Memory B cell (primary cell): ENCODE results near the gene ZBTB7C.

Experiments used
- ATAC-seq: fragments of 150-1000 bp; cut with Tn5 transposase; 2 replicates; pipeline ENCODE4 v1.10.0; 2021; ENCODE audit warnings: low read depth, mild to moderate bottlenecking, moderate library complexity
- DNase-seq, 2 donors: peaks; one replicate each; pipeline ENCODE4 v3.0.0; 2022; ENCODE audit warnings: low spot score in 2 of 2
- H3K27ac Mint-ChIP-seq: one replicate; pipeline ENCODE4 v1.8.0; 2022; ENCODE audit warnings: mild to moderate bottlenecking, moderate library complexity, mixed read lengths
- H3K27me3 Mint-ChIP-seq: one replicate; pipeline ENCODE4 v1.8.0; 2022; ENCODE audit warnings: mixed read lengths
- H3K36me3 Mint-ChIP-seq: one replicate; pipeline ENCODE4 v1.8.0; 2022; ENCODE audit warnings: mild to moderate bottlenecking, mixed read lengths
- H3K4me1 Mint-ChIP-seq: one replicate; pipeline ENCODE4 v1.8.0; 2022; ENCODE audit warnings: mixed read lengths
- H3K4me3 Mint-ChIP-seq: one replicate; pipeline ENCODE4 v1.8.0; 2022; ENCODE audit warnings: mild to moderate bottlenecking, moderate library complexity, mixed read lengths
- H3K9me3 Mint-ChIP-seq: one replicate; pipeline ENCODE4 v1.8.0; 2022; ENCODE audit warnings: mixed read lengths

Gene ZBTB7C

DNA sequence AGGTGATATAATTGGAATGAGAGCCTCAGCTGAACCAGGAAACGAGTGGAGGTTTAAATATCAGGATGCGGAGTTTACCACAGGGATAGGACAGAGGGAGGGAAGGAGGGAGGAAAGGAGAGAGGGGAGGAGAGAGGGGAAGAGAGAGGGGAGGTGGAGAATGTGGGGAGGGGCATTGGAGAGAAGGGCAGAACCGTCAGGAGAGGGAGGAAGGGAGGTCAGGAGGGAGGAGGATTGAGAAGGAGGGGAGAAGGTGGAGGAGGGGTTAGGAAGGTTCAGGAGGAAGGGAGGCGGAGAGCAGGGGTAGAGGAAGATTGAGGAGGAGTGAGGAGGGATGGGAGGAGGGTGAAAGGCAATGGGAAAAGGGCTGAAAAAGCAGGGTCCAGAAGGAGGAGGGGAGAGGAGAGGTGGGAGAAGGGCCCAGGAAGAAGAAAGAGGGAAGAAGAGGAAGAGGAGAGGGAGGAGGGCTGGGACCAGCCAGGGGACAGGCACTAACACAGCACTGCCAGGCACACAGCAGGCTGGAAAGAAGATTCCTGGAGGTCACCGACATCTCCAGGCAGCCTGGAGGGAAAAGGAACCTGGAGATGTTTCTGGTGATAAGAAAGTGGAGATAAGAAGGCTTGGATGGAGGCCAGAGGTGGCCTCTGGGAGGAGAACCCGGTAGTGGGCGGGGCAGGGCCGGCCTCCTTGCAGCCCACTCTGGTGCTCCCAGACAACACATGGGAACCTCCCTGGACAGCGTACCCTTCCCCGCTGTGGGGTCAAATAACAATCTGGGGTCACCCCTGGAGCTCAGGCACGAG lies 302.0 kb downstream of the ZBTB7C start:
- H3K4me1 Mint-ChIP-seq = no peaks in the 10 kb centered on the region
- no peak overlapping the region for H3K4me3 Mint-ChIP-seq
- no peaks in the 10 kb centered on the region for H3K36me3 Mint-ChIP-seq
- no peak for DNase-seq
- no peak for ATAC-seq
- H3K9me3 Mint-ChIP-seq = no peaks in the 10 kb centered on the region
- no peak overlapping the region for H3K27ac Mint-ChIP-seq
- H3K27me3 Mint-ChIP-seq = peaks cover 22% of the 10 kb centered on the region

DNA sequence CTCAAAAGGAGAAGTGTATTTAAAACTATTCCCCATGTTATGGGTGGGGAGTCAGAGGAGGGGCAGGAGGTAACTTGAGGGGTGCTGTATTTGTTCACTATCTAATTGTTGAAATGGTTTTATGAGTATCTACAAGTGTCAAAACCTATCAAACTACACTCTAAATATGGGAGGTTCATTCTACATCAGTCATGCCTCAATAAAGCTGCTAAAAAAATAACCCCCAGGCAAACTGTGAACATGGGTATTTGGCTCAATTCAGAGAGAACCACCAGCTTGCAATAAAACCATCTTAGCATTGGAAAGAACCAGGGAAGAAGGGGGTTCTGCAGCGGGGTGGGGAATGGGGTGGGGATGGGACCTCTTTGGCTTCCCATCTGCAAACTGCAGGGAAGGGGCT lies 302.7 kb downstream of the ZBTB7C start:
- ATAC-seq (no peak), DNase-seq (no peak)
- H3K27me3 Mint-ChIP-seq = peaks cover 22% of the 10 kb centered on the region
- H3K36me3 Mint-ChIP-seq = no peaks in the 10 kb centered on the region
- H3K4me3 Mint-ChIP-seq = no peak overlapping the region
- H3K9me3 Mint-ChIP-seq = no peaks in the 10 kb centered on the region
- H3K27ac Mint-ChIP-seq = no peak overlapping the region
- H3K4me1 Mint-ChIP-seq = no peaks in the 10 kb centered on the region

DNA sequence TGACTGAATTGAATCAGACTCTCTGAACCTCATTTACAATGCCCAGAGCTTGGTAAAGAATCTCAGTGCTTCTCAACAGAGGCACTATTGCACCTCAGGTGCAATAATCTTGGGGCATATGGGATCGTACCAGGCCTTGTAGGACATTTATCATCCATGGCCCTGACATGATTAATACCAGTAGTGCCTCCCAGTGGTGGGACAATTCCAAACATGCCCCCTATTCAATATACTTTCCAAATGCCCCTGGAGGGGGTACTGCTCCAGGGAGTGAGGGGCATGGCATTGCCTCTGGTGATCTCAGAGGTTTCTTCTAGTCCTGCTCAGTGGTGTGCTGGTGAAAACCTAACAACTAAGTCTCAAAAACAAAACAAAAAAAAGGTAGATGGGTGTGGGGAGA lies 303.9 kb downstream of the ZBTB7C start:
- DNase-seq (no peak), ATAC-seq (no peak)
- Mint-ChIP-seq H3K9me3 (no peaks in the 10 kb centered on the region), H3K27me3 (peaks cover 24% of the 10 kb centered on the region), H3K4me1 (no peaks in the 10 kb centered on the region), H3K27ac (no peak overlapping the region), H3K4me3 (no peak overlapping the region), H3K36me3 (no peaks in the 10 kb centered on the region)

DNA sequence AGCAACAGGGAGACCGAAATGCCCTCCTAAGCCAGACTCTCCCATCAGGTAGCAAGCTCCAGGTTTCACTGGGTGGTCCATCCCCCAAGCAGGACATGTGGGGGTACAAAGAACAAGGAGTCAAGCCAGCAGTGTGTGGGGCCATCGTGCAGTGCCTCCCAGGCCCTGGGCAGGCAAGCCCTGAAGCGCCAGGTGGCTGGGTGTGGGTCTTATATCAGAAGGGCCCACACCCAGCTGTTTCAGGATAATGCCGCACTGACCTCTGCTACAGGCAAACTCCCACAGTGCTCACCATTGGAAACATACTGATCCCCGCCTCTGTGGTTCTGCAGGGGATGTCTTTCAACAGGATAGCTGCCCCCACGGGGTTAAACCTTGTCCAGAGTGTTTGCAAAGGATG lies 304.5 kb downstream of the ZBTB7C start:
- ATAC-seq (no peak), DNase-seq (no peak)
- Mint-ChIP-seq H3K27ac (no peak overlapping the region), H3K4me3 (no peak overlapping the region), H3K4me1 (no peaks in the 10 kb centered on the region), H3K27me3 (peaks cover 27% of the 10 kb centered on the region), H3K9me3 (no peaks in the 10 kb centered on the region), H3K36me3 (no peaks in the 10 kb centered on the region)

DNA sequence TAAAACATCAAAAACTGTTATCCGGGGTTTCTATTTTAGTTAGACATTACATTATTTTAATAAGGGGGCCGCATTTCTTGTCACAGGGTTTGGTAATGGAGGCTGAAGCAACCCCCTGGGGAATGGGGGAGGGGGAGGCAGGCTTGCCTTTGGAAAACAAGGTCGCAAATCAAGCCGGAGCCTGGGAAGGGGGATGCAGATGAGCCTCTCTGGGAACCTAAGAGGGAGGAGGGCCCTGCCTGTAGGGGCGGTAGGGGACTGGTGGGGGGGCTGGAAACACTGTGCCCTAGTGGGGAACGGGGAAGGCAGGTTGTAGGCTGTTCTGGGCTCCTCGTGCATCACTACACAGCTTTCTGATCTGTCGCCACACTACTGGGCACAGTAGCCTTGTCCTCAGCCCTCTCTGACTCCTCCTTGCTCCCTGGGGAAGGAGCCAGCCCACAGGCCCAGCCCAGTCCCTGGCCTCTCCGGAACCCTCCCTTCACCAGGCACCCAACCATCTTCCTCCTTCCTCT lies 308.5 kb downstream of the ZBTB7C start:
- no peaks in the 10 kb centered on the region for H3K4me1 Mint-ChIP-seq
- ATAC-seq (no peak), DNase-seq (no peak)
- H3K4me3 Mint-ChIP-seq = no peak overlapping the region
- H3K36me3 Mint-ChIP-seq = no peaks in the 10 kb centered on the region
- H3K9me3 Mint-ChIP-seq = no peaks in the 10 kb centered on the region
- peaks cover 18% of the 10 kb centered on the region for H3K27me3 Mint-ChIP-seq
- no peak overlapping the region for H3K27ac Mint-ChIP-seq

DNA sequence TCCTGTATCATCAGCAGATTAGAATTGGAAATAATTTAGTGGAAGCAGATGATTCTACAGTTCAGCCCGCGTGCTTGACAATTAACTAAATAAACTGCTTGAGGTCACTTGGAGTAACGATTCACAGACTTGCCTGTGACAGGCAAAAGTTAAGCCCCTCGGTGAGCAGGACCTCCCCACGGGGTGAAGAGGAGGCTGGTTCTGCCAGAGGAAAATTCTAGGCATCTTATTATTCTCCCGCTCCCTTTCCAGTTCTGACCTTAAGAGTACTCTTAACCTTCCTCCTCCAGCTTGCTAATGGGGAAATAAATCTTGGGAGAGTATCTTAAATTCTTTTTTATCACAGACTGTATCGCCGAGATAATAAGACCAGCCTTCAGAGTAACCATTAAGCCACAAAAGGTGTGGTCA lies 309.0 kb downstream of the ZBTB7C start:
- H3K27ac Mint-ChIP-seq = no peak overlapping the region
- DNase-seq (no peak), ATAC-seq (no peak)
- H3K36me3 Mint-ChIP-seq = no peaks in the 10 kb centered on the region
- H3K4me1 Mint-ChIP-seq = no peaks in the 10 kb centered on the region
- no peak overlapping the region for H3K4me3 Mint-ChIP-seq
- peaks cover 17% of the 10 kb centered on the region for H3K27me3 Mint-ChIP-seq
- H3K9me3 Mint-ChIP-seq = no peaks in the 10 kb centered on the region

DNA sequence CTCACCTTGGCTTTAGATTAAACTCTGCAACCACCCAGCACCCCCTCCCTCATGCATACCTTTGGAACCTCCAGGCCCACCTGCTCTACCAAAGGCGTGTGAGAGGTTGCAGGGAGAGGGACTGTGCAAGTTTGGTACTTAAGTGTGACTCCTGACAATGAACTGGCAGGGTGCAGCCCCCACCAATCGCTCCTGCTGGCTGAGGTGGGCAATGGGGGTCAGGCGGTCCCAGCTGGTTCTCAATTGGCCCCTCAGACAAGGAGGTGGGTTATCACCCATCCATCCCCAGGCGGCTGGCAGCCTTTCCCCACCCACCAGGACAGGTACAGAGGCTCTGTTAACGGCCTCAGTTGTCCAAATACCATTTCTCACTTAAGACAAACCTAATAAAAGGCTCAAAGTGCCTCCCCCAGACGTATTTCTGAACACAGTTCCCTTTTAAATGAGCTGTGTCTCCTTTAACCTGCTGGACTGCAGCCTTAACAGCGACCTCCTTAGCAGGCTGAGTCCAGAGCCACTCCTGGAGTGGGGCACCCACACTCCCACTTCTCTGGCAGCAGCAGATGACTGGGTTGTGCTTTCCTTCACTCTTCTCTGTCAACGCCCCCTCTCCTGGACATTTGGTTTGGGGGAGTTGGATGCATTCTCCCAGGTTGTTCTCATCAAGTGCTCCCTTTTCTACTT lies 309.6 kb downstream of the ZBTB7C start:
- H3K27ac Mint-ChIP-seq = no peak overlapping the region

DNA sequence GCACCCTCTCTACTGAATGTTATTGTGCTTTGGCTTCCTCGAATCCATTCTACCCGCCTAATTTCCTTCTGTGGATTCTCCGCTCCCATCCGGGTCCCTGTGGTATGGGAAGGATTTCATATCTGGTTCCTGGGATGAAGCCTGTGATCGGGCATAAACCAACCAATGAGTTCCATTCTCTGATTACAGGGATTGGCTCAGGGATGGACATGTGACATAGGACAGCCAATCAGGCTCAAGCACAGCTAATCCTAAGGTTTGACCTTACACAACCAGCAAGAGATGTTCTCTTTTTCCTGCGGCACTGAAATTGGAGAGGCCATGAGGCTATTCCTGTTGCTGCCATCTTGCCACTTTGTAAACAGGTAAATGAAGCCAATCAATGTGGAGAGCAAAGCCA lies 310.6 kb downstream of the ZBTB7C start:
- H3K27ac Mint-ChIP-seq = no peak overlapping the region
- no peaks in the 10 kb centered on the region for H3K4me1 Mint-ChIP-seq
- no peak overlapping the region for H3K4me3 Mint-ChIP-seq
- ATAC-seq = no peak
- no peaks in the 10 kb centered on the region for H3K9me3 Mint-ChIP-seq
- H3K27me3 Mint-ChIP-seq = peaks cover 15% of the 10 kb centered on the region
- no peaks in the 10 kb centered on the region for H3K36me3 Mint-ChIP-seq
- DNase-seq = no peak

More for the DNA sequence above, 309.6 kb downstream of the ZBTB7C start:
- DNase-seq (no peak), ATAC-seq (no peak)
- H3K4me3 Mint-ChIP-seq = no peak overlapping the region
- H3K36me3 Mint-ChIP-seq = no peaks in the 10 kb centered on the region
- H3K9me3 Mint-ChIP-seq = no peaks in the 10 kb centered on the region
- H3K27me3 Mint-ChIP-seq = peaks cover 19% of the 10 kb centered on the region
- no peaks in the 10 kb centered on the region for H3K4me1 Mint-ChIP-seq

DNA sequence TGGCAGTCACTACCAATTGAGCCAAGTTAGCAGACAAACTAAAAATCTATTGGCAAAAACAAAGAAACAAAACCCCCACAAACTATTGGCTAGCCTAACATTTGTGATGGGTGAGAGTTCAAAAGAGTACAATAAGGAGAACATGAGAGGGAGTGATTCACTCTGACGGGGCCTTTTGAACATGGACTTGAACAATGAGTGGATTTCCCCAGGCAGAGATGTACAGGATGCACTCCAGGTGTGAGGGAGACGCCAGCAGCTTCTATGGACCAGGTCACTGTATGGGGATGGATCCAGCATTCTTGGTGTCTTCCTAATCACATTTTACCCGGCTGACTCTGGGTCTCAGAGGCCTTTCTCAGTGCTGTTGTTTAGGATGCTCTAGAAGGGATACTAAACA lies 311.2 kb downstream of the ZBTB7C start:
- no peak for DNase-seq
- Mint-ChIP-seq H3K36me3 (no peaks in the 10 kb centered on the region), H3K4me3 (no peak overlapping the region), H3K27ac (no peak overlapping the region), H3K27me3 (peaks cover 16% of the 10 kb centered on the region), H3K4me1 (no peaks in the 10 kb centered on the region), H3K9me3 (no peaks in the 10 kb centered on the region)
- ATAC-seq = no peak

DNA sequence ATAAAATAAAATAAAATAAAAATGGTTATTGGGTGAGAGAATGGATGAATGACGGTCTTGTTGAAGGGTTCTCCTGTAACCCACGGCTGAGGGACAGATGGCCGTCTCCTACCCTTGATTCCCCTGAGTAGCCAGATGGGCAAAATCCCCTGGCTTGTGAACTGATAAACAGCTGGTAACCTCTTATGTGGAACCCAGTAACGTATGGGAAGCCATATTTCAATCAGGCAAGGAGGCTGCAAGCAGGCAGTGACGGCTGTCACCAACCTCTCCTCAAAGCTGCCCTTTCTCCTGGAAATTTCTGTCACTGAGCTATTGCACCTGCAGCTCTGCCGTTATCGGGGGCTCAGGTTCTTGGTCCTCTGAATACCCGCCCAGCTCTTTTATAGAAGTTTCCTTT lies 313.5 kb downstream of the ZBTB7C start:
- DNase-seq (no peak), ATAC-seq (no peak)
- no peak overlapping the region for H3K4me3 Mint-ChIP-seq
- no peaks in the 10 kb centered on the region for H3K36me3 Mint-ChIP-seq
- no peaks in the 10 kb centered on the region for H3K9me3 Mint-ChIP-seq
- H3K27ac Mint-ChIP-seq = no peak overlapping the region
- peaks cover 13% of the 10 kb centered on the region for H3K27me3 Mint-ChIP-seq
- H3K4me1 Mint-ChIP-seq = no peaks in the 10 kb centered on the region

DNA sequence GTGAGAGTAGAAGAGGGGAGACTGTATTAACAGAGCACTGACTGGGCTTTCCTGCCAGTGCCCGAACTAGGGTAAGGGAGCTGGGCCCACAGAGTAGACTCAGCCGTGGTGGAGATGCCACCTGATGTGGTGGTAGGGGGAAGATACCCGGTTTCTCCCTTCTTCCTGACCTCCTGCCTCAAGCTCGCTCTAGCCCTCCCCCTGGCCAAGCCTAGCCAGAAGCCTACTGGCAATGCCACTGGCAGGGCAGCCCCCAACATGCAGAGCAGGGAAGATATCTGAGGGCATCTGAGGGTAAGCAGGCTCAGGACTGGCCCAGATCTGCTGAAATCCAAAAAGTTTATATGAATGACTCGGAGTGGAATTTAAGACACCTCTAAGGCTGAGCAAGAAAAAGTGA lies 316.1 kb downstream of the ZBTB7C start:
- Mint-ChIP-seq H3K4me1 (no peaks in the 10 kb centered on the region), H3K9me3 (no peaks in the 10 kb centered on the region), H3K36me3 (no peaks in the 10 kb centered on the region), H3K27ac (no peak overlapping the region), H3K27me3 (peaks cover 12% of the 10 kb centered on the region), H3K4me3 (no peak overlapping the region)
- no peak for ATAC-seq
- DNase-seq = no peak

DNA sequence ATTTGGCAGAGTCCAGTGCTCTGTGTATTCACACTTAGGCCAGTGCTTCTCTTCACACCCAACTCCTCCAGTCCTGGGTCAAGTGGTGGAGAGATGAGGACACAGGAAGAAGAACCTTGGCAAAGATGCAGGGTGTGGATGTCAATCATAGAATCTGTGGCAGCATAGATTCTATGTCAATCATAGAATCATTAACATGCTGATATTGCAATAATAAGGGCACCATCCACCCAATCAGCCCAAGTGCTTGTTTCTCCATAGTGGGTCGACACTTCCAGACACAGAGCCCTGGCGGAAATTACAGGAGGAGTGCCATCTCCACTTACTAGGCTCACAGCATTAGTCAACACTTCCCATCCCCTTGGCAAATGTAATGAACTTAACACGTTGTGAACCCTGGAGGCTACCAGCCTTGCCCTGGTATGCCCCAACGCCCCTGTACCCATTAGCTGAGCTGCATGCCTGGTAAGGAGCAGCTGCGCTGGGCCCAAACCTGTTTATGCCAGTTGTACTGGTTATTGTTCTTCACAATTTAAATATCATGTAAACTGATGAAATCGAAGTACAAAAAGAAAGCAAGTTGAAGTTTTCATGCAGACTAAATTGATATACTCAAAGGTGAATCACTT lies 317.2 kb downstream of the ZBTB7C start:
- no peak overlapping the region for H3K4me3 Mint-ChIP-seq
- no peaks in the 10 kb centered on the region for H3K9me3 Mint-ChIP-seq
- H3K36me3 Mint-ChIP-seq = no peaks in the 10 kb centered on the region
- H3K27me3 Mint-ChIP-seq = peaks cover 11% of the 10 kb centered on the region
- ATAC-seq (no peak), DNase-seq (no peak)
- no peak overlapping the region for H3K27ac Mint-ChIP-seq
- no peaks in the 10 kb centered on the region for H3K4me1 Mint-ChIP-seq

DNA sequence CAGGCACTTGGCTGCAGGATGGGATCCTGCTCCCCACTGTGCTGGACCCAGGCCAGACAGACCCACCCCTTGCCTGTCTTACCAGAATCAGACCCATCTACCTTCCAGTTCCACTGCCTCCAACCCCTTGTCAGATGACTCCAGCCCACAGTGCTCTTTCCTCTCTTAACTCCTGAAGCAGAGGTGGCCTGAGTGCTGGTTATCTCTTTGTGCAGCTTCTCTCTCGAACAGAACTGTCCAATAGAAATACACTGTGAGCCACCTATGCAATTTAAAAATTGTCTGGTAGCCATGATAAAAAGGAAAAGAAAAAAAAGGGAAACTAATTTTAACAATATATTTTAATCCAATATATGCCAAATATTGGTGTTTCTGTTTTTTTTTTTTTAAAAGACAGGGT lies 318.5 kb downstream of the ZBTB7C start:
- Mint-ChIP-seq H3K4me3 (no peak overlapping the region), H3K9me3 (no peaks in the 10 kb centered on the region), H3K27ac (no peak overlapping the region), H3K27me3 (peaks cover 13% of the 10 kb centered on the region), H3K4me1 (no peaks in the 10 kb centered on the region), H3K36me3 (no peaks in the 10 kb centered on the region)
- DNase-seq = no peak
- ATAC-seq = no peak

DNA sequence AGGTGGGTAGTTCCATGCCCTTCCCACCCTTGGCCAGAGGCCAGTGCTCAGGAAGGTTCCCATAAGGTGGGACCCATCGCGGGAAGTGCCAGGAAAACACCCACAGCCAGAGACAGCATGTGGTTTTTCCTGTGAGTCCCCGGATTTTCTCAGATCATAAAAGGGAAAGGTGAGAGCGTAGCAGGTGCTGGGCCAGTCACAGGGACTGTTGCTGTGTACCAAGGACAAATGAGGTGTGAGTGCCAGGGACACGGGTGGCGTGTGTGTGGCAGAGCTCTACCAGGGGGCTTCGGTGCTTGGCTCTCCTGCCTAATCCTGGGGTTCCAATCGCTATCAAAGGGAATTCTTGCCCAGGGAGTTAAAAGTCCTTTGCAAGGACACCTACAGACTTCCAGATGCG lies 319.2 kb downstream of the ZBTB7C start:
- Mint-ChIP-seq H3K4me3 (no peak overlapping the region), H3K36me3 (no peaks in the 10 kb centered on the region), H3K27ac (no peak overlapping the region), H3K27me3 (peaks cover 11% of the 10 kb centered on the region), H3K9me3 (no peaks in the 10 kb centered on the region), H3K4me1 (no peaks in the 10 kb centered on the region)
- no peak for ATAC-seq
- DNase-seq = no peak
